A673 (cell line): Measurements from ENCODE around the gene SRPX. TPM values are rescaled to one million over a fixed set of nuclear protein-coding genes. Genes with fewer than 3 reads are reported as not detected.
A peak's percentile ranks its signal among the peaks of the same experiment; 100 is the strongest.

Source experiments
- BruUV-seq: library from RNA; stranded (reverse); fragments of 400-500 nt; replicated peaks from 2 replicates; lab custom pipeline; 2021; lab: Mats Ljungman, UMichigan
- CTCF ChIA-PET: fragments of 300-600 bp; sonication (Branson Sonifier 250); formaldehyde crosslinking; loops from one replicate; lab custom pipeline; 2022; ENCODE audit warnings: antibody characterized with exemption; lab: Charles Lee
- POLR2A ChIA-PET: fragments of 300-600 bp; sonication (Branson Sonifier 250); formaldehyde crosslinking; loops from one replicate; lab custom pipeline; 2022; ENCODE audit warnings: antibody characterized with exemption; ENCODE audit not compliant: low non-redundant PET; lab: Charles Lee
- DNase-seq: peaks from one replicate; pipeline ENCODE4 v3.0.0-alpha.2; 2015; ENCODE audit warnings: low spot score
- H3K27ac ChIP-seq: fragments of 200-600 bp; sonication (generic); 2 replicates; pipeline ENCODE4 v1.5.1; 2016; ENCODE audit warnings: mixed run types, low read depth, mild to moderate bottlenecking, mixed read lengths, antibody characterized with exemption, low read length; ENCODE audit not compliant: poor library complexity, severe bottlenecking
- H3K27me3 ChIP-seq: fragments of 200-600 bp; sonication (generic); replicated peaks from 2 replicates; pipeline ENCODE4 v1.6.1; 2017; ENCODE audit warnings: mixed run types, low read depth, mild to moderate bottlenecking, mixed read lengths, antibody characterized with exemption, low read length; ENCODE audit not compliant: insufficient read depth, poor library complexity
- H3K36me3 ChIP-seq: fragments of 200-600 bp; sonication (generic); 2 replicates; pipeline ENCODE4 v1.6.1; 2016; ENCODE audit warnings: mixed run types, mild to moderate bottlenecking, mixed read lengths, antibody characterized with exemption, low read length; ENCODE audit not compliant: insufficient read depth, poor library complexity, severe bottlenecking
- H3K4me1 ChIP-seq: fragments of 200-600 bp; sonication (generic); 2 replicates; pipeline ENCODE4 v1.6.1; 2017; ENCODE audit warnings: mixed run types, mild to moderate bottlenecking, mixed read lengths, antibody characterized with exemption, low read length; ENCODE audit not compliant: insufficient read depth, poor library complexity, severe bottlenecking
- H3K4me3 ChIP-seq: fragments of 200-600 bp; sonication (generic); 2 replicates; pipeline ENCODE4 v1.5.1; 2016; ENCODE audit warnings: low read depth, mixed run types, mild to moderate bottlenecking, mixed read lengths, low read length; ENCODE audit not compliant: poor library complexity, severe bottlenecking
- H3K9me3 ChIP-seq: fragments of 200-600 bp; sonication (generic); 2 replicates; pipeline ENCODE4 v1.6.1; 2016; ENCODE audit warnings: mixed run types, low read depth, mild to moderate bottlenecking, mixed read lengths, antibody characterized with exemption, low read length; ENCODE audit not compliant: poor library complexity, severe bottlenecking
- EZH2 ChIP-seq: fragments of 200-600 bp; sonication (generic); IDR thresholded peaks from 2 replicates; pipeline ENCODE4 v1.6.1; 2017; ENCODE audit warnings: borderline replicate concordance, low read depth, mild to moderate bottlenecking, mixed read lengths, antibody characterized with exemption, low read length; ENCODE audit not compliant: poor library complexity, severe bottlenecking
- intact Hi-C: fragments of 100-400 bp; cut with micrococcal nuclease; formaldehyde crosslinking; loops from one replicate; pipeline ENCODE4 v1.10.0; 2022; ENCODE audit not compliant: unreplicated experiment
- total RNA-seq: library from RNA; stranded (reverse); gene quantifications from 2 replicates; pipeline ENCODE4 v1.2.3, GENCODE V29; 2021
- TF ChIP-seq, protein P1 (sequence below): fragments of 300-800, 200-600 bp; sonication (generic); conservative IDR thresholded peaks from 2 replicates; pipeline ENCODE4 v1.5.1; 2017; ENCODE audit warnings: low read depth, mild to moderate bottlenecking, antibody characterized with exemption, low read length, moderate library complexity, mixed read lengths

Gene SRPX
- total RNA-seq, 1 experiment from 2014 or later = 1.1 TPM

DNA sequence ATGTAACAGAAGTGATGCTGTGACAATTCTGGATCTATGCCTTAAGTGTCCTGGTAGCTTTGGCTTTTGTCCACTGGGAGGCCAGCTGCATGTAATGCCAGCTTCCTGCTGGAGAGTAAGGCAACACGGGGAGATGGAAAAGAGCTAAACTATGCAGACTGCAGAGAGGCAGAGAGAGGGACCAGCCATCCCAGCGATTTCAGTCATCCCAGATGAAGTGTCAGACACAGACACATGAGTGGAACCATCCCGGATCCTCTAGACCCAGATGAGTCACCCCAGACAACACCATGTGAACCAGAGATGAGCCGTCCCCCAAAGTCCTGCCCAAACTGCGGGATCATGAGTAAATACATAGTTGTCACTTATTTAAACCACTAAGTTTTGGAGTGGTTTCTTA lies 14.6 kb downstream of the SRPX start:
- no peak overlapping the region for H3K4me3 ChIP-seq
- no TSS peak for BruUV-seq
- no peaks in the 10 kb centered on the region for H3K4me1 ChIP-seq
- DNase-seq = no peak
- H3K27ac ChIP-seq = no peak overlapping the region
- ChIA-PET CTCF (no interaction called here), POLR2A (no interaction called here)
- intact Hi-C loops = no loop called here
- no peaks in the 10 kb centered on the region for H3K9me3 ChIP-seq
- TF ChIP-seq, protein P1, sequence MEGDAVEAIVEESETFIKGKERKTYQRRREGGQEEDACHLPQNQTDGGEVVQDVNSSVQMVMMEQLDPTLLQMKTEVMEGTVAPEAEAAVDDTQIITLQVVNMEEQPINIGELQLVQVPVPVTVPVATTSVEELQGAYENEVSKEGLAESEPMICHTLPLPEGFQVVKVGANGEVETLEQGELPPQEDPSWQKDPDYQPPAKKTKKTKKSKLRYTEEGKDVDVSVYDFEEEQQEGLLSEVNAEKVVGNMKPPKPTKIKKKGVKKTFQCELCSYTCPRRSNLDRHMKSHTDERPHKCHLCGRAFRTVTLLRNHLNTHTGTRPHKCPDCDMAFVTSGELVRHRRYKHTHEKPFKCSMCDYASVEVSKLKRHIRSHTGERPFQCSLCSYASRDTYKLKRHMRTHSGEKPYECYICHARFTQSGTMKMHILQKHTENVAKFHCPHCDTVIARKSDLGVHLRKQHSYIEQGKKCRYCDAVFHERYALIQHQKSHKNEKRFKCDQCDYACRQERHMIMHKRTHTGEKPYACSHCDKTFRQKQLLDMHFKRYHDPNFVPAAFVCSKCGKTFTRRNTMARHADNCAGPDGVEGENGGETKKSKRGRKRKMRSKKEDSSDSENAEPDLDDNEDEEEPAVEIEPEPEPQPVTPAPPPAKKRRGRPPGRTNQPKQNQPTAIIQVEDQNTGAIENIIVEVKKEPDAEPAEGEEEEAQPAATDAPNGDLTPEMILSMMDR = no peak
- TF ChIP-seq EZH2 = no peak
- no peaks in the 10 kb centered on the region for H3K36me3 ChIP-seq
- H3K27me3 ChIP-seq = no peaks in the 10 kb centered on the region

DNA sequence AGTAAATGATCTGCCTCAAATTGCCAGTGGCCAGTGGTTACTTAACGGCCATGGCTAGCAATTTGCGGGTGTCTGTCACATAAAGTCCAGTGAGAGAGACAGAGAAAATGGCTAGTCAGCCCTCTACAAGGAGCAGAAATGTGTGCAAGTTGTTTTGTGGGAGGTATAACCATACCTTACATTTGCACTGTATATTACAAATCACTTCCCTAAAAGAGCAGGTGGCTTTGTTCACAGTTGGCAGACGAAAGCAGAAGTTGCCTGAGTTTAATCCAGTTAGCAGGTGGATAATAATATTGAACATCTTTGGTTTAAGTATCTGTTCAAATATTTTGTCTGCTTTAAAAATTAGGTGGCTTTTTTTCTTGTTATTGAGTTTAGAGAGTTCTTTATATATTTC lies 15.6 kb downstream of the SRPX start:
- POLR2A ChIA-PET = no interaction called here
- Histone ChIP-seq H3K4me3 (no peak overlapping the region), H3K27me3 (no peaks in the 10 kb centered on the region), H3K9me3 (no peaks in the 10 kb centered on the region), H3K4me1 (no peaks in the 10 kb centered on the region), H3K36me3 (no peaks in the 10 kb centered on the region), H3K27ac (no peak overlapping the region)
- CTCF ChIA-PET = no interaction called here
- TF ChIP-seq, protein P1 = no peak
- no peak for TF ChIP-seq EZH2
- BruUV-seq = no TSS peak
- intact Hi-C loops = no loop called here
- DNase-seq = no peak

GRCh38 chrX:38192007-38192810 lies 28.5 kb downstream of the SRPX start:
- TF ChIP-seq, protein P1 = peak; percentile 47
- TF ChIP-seq EZH2 = no peak
- intact Hi-C loops = no loop called here
- no peaks in the 10 kb centered on the region for H3K4me1 ChIP-seq
- no TSS peak for BruUV-seq
- no peaks in the 10 kb centered on the region for H3K36me3 ChIP-seq
- POLR2A ChIA-PET = no interaction called here
- no peak overlapping the region for H3K4me3 ChIP-seq
- CTCF ChIA-PET = no interaction called here
- peaks cover 22% of the 10 kb centered on the region for H3K27me3 ChIP-seq
- peak; percentile 37 for DNase-seq
- H3K27ac ChIP-seq = no peak overlapping the region
- H3K9me3 ChIP-seq = no peaks in the 10 kb centered on the region
